Sigmoid colon (tissue), 7 donors: ENCODE results near the gene PELI2. TPM values are rescaled to one million over a fixed set of nuclear protein-coding genes. Genes with fewer than 3 reads are reported as not detected.

Experiments used
- DNase-seq: peaks from one replicate; pipeline ENCODE4 v3.0.0-alpha.2; 2019
- H3K27ac ChIP-seq, 4 donors: fragments of 200-600 bp; sonication (generic); one replicate each; pipeline ENCODE4 v1.5.1; 2016 to 2019; ENCODE audit warnings: mild to moderate bottlenecking in 1 of 4
- H3K27me3 ChIP-seq, 3 donors: fragments of 200-600 bp; sonication (generic); one replicate each; pipeline ENCODE4 v1.5.1; 2019; ENCODE audit warnings: mild to moderate bottlenecking in 1 of 3
- H3K36me3 ChIP-seq, 4 donors: fragments of 200-600 bp; sonication (generic); one replicate each; pipeline ENCODE4 v1.5.1; 2016 to 2019
- H3K4me1 ChIP-seq, 4 donors: fragments of 200-600 bp; sonication (generic); one replicate each; pipeline ENCODE4 v1.5.1; 2017 to 2019
- H3K4me3 ChIP-seq, 4 donors: fragments of 200-600 bp; sonication (generic); one replicate each; pipeline ENCODE4 v1.5.1; 2017 to 2019; ENCODE audit warnings: mild to moderate bottlenecking in 2 of 4, moderate library complexity in 1 of 4
- H3K9me3 ChIP-seq, 4 donors: fragments of 200-600 bp in 3 of 4; sonication (generic) in 3 of 4; one replicate each; pipeline versions ENCODE4 v1.5.1 to v1.6.1; 2013 to 2019
- CTCF ChIP-seq, 4 experiments: fragments of 450-650 bp in 3 of 4; fragments of 200-600 bp in 1 of 4; IDR thresholded peaks; one replicate each; pipeline ENCODE4 v1.5.1; 2016 to 2019; ENCODE audit warnings: antibody characterized with exemption in 4 of 4, mild to moderate bottlenecking in 3 of 4, moderate library complexity in 2 of 4
- EP300 ChIP-seq, 4 donors: sonication (generic); formaldehyde crosslinking; IDR thresholded peaks; one replicate each; pipeline ENCODE4 v1.6.1; 2017; ENCODE audit warnings: antibody characterized with exemption in 4 of 4
- POLR2A ChIP-seq, 2 donors: fragments of 450-650 bp; IDR thresholded peaks; one replicate each; pipeline ENCODE4 v1.6.1; 2016; ENCODE audit warnings: antibody characterized with exemption in 2 of 2, mild to moderate bottlenecking in 2 of 2, moderate library complexity in 2 of 2
- POLR2AphosphoS5 ChIP-seq, 4 donors: sonication (generic); formaldehyde crosslinking; IDR thresholded peaks; one replicate each; pipeline ENCODE4 v1.6.1; 2017; ENCODE audit warnings: antibody characterized with exemption in 4 of 4
- WGBS, 2 donors: extraction: QIAGEN DNeasy Blood & Tissue Kit; methylation state at CpG; one replicate each; pipeline ENCODE4 v1.1.7; 2013; 5-methylcytosine and 5-hydroxymethylcytosine counted together
- intact Hi-C: fragments of 100-400 bp; cut with DNase I; formaldehyde crosslinking; loops from one replicate; pipeline ENCODE4 v1.15.1; 2023
- polyA plus RNA-seq, 3 donors: library from polyadenylated mRNA; stranded (reverse); fragments of 200-250 nt; gene quantifications; one replicate each; pipeline ENCODE4 v1.2.3, GENCODE V29; 2013
- total RNA-seq, 4 donors: library from RNA; depleted of rRNA; stranded (reverse); fragments of >200 nt; gene quantifications; one replicate each; pipeline ENCODE4 v1.1.0, GENCODE V29; 2016
- donor health status: healthy with polysubstance abuse.
- donor health status: Bipolar disorder and iron deficiency.
- donor health status: healthy.

Gene PELI2
- total and polyA plus RNA-seq, 7 donors, result 4.5 to 34.3 (median 26.3) TPM

- intact Hi-C loops, result no loop called here
- peaks cover 0 to 51% (median 30%) of the 10 kb centered on the region in 4 donors for H3K4me1 ChIP-seq
- H3K27ac ChIP-seq, result no peak overlapping the region
- H3K36me3 ChIP-seq, result no peaks in the 10 kb centered on the region
- 68 to 95% methylated on average over 2 of the region's 2 CpGs for WGBS, 2 donors
- H3K27me3 ChIP-seq, result no peaks in the 10 kb centered on the region
- no peaks in the 10 kb centered on the region for H3K9me3 ChIP-seq
- DNase-seq, result no peak
- H3K4me3 ChIP-seq, result no peak overlapping the region
- no peak for TF ChIP-seq EP300 (IDR thresholded peaks at IDR 0.05)
- TF ChIP-seq CTCF (IDR thresholded peaks at IDR 0.05), result no peak
- TF ChIP-seq POLR2AphosphoS5 (IDR thresholded peaks at IDR 0.05), result no peak
- TF ChIP-seq POLR2A (IDR thresholded peaks at IDR 0.05), result no peak
Measured at GRCh38 chr14:56136571-56137452, 18.6 kb downstream of the PELI2 start.

- intact Hi-C loops, result no loop called here
- Histone ChIP-seq H3K27ac (no peak overlapping the region), H3K9me3 (no peaks in the 10 kb centered on the region), H3K4me3 (no peak overlapping the region), H3K4me1 (peaks cover 0 to 45% (median 24%) of the 10 kb centered on the region in 4 donors), H3K27me3 (no peaks in the 10 kb centered on the region), H3K36me3 (no peaks in the 10 kb centered on the region)
- TF ChIP-seq EP300 (IDR thresholded peaks at IDR 0.05) (no peak), POLR2A (IDR thresholded peaks at IDR 0.05) (no peak), CTCF (IDR thresholded peaks at IDR 0.05) (no peak), POLR2AphosphoS5 (IDR thresholded peaks at IDR 0.05) (no peak)
- no peak for DNase-seq
- 81 to 82% methylated on average over 7 of the region's 7 CpGs for WGBS, 2 donors
Measured at GRCh38 chr14:56137453-56137807, 19.2 kb downstream of the PELI2 start.

- intact Hi-C loops, result no loop called here
- no peak overlapping the region for H3K27ac ChIP-seq
- 90 to 95% methylated on average over 9 of the region's 9 CpGs for WGBS, 2 donors
- no peak overlapping the region for H3K4me3 ChIP-seq
- H3K36me3 ChIP-seq, result no peaks in the 10 kb centered on the region
- TF ChIP-seq POLR2A (IDR thresholded peaks at IDR 0.05) (no peak), CTCF (IDR thresholded peaks at IDR 0.05) (no peak), POLR2AphosphoS5 (IDR thresholded peaks at IDR 0.05) (no peak), EP300 (IDR thresholded peaks at IDR 0.05) (no peak)
- H3K4me1 ChIP-seq, result peaks cover 0 to 41% (median 22%) of the 10 kb centered on the region in 4 donors
- H3K9me3 ChIP-seq, result no peaks in the 10 kb centered on the region
- H3K27me3 ChIP-seq, result no peaks in the 10 kb centered on the region
- DNase-seq, result no peak
Measured at GRCh38 chr14:56137849-56138248, 19.6 kb downstream of the PELI2 start.

GRCh38 chr14:56138928-56139327 lies 20.7 kb downstream of the PELI2 start:
- Histone ChIP-seq H3K27me3 (no peaks in the 10 kb centered on the region), H3K36me3 (no peaks in the 10 kb centered on the region), H3K27ac (no peak overlapping the region), H3K4me3 (no peak overlapping the region), H3K4me1 (peaks cover 0 to 35% (median 22%) of the 10 kb centered on the region in 4 donors), H3K9me3 (no peaks in the 10 kb centered on the region)
- no peak for DNase-seq
- WGBS, 2 donors, result 51 to 87% methylated on average over 2 of the region's 2 CpGs
- intact Hi-C loops, result no loop called here
- no peak for TF ChIP-seq EP300 (IDR thresholded peaks at IDR 0.05)
- no peak for TF ChIP-seq CTCF (IDR thresholded peaks at IDR 0.05)
- TF ChIP-seq POLR2A (IDR thresholded peaks at IDR 0.05), result no peak
- no peak for TF ChIP-seq POLR2AphosphoS5 (IDR thresholded peaks at IDR 0.05)
